NCI-H1417 treated with DMSO at 0.1 percent for 48 hours (cell line): ENCODE results near the gene RFWD3.

Source experiments
- DNase-seq: peaks from one replicate; lab custom pipeline; 2025; lab: John Stamatoyannopoulos, UW

The RFWD3 gene

DNA sequence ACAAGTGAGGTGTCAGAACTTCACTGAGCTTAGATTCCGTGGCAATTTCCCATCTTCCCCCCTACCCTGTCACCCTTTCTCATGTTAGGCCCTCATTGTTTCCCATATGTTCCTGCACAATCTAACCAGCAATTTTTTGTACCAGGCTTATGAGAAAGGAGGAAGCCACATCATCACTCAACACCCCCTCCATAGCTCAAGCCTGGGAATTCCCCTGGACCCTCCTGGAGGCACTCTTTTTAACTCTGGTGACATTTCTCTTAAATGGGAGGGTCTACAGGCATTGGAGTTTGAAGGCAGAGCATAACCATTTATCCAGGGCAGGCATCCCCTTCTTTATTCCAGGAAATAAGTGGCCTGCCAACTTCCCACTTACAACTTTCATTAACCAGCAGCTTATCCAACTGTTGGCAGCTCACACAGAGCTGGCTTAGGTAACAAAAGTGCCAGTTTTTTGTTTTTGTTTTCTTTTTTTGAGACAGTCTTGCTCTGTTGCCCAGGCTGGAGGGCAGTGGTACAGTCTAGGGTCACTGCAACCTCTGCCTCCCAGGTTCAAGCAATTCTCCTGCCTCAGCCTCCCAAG, 49.4 kb downstream of the RFWD3 start:
- no peak for DNase-seq

DNA sequence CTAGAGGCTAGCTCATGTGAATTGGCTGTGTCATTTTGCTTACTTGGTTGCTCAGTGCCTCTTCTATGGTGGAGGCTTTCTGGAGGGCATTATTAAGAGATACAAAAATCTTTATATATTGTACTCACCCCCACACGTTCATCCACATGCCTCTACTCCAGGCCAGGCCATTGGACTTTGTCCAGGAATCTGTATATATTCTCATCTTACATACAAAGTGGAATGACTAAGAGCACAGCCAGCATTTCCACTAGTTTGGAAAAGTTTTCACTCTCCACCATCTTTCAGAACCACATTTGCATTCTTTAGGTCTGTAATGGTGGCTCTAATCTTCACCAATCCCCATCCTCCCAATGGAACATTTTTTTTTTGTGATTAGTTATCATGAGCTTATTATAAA, 55.0 kb downstream of the RFWD3 start:
- DNase-seq, result no peak

DNA sequence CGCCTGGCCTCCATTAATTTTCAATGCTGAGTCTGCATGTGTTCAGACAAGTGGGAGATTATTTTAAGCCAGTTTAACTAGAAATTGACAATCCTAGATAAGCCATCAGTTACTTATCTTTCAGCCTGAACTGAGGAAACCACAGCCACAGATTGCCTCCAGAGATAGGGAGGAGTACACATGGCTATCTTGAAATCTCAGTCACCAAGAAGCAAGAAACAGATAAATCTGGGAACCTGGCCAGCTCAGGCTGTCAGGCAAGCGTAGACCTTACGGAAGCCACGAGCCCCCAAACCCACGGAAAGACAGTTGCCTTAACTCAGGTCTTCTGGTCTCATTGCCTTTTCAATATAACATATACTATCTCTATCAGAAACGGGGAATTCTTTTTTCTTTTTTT, 57.7 kb downstream of the RFWD3 start:
- DNase-seq, result no peak

DNA sequence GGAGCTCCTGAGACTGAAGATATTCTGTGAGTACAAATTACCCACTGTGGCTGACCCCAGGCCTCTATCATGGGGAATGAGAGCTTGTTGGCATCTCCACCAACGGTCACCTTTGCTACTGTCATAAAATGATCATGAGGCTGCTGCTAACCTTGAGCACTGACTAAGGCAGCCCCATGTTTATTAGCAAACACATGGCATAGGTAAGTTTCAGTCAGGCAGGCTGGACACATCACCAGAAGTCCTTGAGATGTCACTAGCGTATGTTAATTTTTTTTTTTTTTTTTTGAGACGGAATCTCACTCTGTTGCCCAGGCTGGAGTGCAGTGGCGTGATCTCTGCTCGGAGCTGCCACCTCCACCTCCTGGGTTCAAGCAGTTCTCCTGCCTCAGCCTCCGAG, 58.3 kb downstream of the RFWD3 start:
- DNase-seq, result no peak

DNA sequence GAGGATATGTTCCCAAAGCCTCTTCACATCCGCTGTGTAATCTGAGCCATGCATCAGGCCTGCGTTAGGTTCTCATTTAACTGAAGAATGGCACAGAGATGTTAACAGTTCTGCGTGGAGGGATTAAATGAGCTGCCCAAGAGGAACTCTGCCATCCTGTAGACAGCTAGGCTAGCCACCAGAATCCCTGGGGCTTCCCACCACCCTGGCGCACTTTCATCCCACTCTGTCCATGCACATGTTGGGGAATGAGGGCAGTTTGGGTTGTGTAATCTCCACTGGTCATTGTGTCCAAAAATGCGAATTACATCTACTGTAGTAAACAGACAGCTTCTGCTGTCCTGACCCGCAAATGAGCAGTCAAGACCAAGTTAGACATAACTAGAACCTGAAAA, 58.7 kb downstream of the RFWD3 start:
- DNase-seq, result no peak

DNA sequence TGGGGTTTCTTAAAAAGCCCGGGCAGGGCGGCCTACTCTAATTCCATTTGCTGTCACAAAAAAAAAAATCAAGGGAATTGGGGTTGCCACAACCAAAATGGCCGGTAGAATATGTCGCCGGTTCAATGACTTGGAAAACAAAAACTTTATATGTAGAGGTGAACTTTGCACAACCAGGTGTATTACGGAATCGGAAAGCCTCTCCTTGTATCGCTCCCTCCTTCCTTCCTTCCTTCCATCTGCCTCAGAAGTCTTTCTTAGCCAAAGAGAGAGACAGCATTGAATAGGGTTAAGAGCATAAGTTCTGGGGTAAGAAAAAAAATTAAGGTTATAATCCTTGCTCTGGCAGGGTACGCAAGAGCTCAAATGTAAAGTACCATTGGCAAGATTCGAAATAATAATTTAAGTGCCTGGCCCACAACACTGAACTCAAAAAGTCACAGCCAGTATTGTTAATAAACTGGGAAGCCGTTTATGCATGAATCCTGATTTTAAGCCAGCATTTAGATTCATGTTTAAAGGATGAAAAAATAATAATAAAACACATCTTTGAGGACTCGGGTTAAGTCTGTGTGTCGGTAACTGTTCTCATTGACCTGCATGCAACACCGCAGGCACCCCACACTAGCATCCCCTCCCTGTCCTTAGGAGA, 59.2 kb downstream of the RFWD3 start:
- no peak for DNase-seq

DNA sequence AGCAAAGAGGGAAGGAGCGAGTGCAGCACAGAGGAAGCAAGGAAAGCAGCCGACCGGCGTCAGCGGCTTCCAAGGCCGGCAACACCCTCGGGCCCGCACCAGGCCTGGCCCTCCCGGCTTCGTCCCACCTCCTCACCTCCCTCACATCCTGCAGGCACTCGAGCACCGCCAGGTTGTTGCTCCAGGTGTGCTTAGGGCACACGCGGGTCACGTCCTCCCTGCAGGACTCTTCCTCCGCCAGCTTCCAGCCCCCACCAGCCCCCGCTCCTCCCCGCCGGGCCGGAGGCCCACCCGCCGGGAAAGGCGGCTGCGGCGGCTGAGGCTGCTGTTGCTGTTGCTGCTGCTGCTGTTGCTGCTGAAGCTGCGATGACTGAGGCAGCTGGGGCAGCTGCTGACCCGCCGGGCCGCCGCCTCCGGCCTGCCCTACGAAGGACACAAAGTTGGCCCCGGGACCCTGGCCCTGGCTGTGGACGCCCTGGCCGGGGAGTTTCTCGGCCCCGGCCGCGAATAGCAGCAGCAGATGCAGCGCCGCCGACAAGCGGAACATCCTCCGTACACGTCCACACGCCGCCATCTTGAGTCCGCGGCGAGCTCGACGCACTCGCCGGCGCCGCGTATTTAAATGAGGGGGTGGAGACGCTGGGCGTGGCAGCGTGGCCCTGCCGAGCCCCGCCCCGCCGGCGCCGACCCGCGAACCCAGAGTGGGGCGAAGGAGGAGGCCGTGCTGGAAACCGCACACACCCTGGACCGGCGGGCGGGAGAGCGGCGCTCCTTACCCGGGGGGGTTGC, 60.0 kb downstream of the RFWD3 start, which contains the start of gene GLG1:
Gene GLG1, minus strand, starts transcription at position 594 of the 789 bp plus-strand sequence. Its CDS starts 20 bp downstream, at position 574.
- DNase-seq, result peak; percentile 45

DNA sequence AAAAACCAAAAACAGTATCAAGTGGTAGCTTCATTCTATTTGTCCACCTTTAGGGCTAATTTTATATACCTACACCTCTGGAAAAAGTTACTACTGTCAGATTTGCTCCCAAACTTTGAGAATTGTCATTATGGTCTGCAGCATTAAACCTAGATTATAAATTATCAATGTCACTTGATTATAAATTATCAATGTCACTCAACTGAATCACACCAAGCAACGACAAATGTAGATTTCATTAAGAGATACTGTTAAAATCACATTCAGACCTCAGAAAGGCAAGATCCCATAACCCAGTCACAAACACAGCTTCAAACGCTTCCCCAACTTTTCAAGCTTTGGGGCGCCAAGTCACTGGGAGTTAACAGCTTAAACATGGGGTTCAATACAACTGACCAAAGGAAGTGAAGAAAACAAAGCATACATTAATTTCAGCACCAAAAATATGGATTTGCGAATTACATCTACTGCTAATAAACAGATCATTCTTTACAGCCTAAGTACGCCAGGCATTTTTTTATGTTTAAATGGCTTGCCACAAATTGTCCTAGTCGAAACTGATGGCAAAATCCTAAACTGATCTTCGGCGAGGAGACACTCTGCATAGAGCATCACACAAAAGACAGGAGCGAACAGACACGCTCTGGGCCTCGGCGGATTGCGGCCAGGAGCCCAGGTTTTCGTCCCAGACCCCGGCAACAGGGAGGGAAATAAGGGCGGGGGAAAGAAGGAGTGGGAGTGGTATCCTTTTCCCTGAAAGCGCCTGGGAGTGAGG, 60.7 kb downstream of the RFWD3 start:
- no peak for DNase-seq

DNA sequence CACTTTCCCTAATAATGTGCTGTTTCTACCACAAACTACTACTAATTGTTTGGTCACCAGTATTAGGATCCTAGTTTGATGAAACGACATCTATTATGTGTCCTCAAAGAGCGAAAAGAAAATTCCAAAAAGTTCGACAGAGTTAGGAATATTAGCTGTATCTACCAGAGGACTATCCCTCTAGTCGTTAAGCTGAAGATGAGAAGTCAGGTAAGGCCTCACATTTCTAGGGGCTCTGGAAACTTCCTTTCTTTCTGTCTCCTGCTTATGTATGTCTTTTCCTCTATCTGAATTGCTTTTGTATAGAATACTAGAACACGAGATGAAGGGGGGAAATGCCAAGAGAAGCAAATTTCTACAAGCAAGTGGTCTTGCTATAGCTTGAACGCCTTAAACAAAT, 61.3 kb downstream of the RFWD3 start:
- DNase-seq, result no peak

DNA sequence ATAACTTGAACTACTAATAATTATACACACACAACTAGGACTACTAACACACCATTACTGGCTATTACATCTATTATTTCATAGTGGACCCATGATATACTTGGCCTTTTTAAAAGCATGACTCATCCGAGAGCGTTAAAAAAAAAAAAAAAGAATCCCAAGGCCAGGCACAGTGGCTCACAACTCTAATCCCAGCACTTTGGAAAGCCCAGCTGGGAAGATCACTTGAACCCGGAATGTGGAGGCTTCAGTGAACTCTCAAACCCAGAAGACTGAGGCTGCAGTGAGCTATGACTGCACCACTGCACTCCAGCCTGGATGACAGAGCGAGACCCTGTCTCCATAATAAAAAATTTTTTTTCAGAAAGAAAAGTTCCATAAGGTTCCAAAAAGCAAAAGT, 62.8 kb downstream of the RFWD3 start:
- DNase-seq, result no peak

DNA sequence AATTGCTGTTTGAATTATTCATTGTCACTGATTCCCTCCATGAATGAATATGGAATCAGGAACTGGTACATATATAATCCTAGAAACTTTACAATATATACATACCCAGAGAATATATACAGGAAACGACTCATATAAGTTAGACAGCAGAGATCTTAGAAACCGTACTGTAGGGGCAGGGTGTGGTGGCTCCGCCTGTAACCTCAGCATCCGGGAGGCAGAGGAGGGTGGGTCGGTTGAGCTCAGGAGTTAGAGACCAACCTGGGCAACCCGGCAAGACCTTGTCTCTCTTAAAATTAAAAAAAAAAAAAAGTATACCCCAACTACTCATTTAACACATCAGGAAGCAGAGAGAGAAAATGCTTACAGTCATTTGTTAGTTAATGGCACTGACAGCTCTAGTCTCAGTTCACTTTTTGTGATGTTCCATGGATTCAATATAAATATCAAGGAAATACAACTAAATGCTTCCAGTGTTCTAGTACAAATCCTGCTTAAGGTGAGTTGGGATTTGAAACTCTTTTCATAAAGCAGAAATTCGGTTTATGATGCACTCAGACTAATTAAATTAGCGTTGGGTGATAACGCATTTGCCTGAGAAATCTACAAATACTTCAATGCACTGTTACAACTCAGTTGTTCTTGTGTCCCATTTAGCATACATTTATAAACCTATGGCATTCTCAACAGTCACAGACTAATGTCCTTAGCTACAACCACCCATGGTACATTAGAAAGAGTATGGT, 65.4 kb downstream of the RFWD3 start:
- no peak for DNase-seq

DNA sequence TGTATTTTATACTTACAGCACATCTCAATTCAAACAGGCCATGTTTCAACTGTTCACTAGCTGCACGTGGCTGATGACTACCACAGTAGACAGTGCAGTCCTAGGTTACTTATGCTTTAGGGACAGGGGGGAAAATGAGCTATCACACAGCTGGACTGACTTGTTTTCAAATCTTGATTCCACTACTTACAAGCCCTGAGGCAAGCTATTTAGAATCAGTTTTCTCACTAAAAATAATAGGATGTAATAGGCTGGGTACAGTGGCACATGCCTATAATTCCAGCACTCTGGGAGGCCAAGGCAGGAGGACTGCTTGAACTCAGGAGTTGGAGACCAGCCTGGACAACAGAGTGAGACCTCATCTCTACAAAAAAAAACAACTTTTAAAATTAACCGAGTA, 70.1 kb downstream of the RFWD3 start:
- no peak for DNase-seq

DNA sequence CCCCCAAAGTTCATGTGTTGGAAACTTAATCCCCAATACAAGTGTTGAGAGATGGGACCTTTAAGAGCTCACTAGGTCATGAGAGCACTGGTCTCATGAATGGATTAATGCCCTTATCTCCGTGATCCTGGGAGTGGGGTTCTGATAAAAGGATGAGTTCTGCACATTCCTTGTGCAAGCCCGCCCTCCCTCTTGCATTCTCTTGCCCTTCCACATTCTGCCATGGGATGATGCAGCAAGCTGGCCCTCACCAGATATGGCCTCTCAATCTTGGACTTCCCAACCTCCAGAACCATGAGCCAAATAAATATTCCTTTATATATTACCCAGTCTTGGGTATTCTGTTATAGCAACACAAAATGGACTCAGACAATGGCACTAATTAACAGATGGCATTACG, 73.8 kb downstream of the RFWD3 start:
- no peak for DNase-seq

DNA sequence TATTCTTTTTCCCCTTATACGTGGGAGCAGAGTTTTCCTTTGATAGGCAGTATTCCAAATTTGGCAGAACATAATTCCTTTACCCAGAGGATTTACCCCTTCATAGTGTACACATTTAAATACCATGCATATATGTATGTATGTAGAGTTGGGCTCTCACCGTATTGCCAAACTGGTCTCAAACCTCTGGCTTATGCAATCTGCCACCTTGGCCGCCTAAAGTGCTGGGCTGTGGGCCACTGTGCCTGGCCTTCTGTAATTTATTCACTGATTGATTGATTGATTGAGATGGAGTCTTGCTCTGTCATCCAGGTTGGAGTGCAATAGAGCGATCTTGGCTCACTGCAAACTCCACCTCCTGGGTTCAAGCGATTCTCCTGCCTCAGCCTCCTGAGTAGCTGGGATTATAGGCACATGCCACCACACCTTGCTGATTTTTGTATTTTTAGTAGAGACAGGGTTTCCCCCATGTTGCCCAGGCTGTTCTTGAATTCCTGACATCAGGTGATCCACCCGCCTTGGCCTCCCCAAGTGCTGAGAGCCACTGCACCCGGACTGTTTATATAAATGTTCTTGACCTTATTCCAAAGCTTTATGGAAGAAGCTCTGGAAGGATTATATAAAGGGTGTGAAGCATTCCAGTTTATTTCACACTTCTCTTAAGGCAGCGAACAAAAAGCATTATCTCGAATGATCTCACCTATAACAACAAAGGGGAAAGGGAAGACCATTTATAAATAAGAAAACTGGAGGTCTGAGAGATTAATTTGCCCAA, 74.6 kb downstream of the RFWD3 start:
- no peak for DNase-seq

DNA sequence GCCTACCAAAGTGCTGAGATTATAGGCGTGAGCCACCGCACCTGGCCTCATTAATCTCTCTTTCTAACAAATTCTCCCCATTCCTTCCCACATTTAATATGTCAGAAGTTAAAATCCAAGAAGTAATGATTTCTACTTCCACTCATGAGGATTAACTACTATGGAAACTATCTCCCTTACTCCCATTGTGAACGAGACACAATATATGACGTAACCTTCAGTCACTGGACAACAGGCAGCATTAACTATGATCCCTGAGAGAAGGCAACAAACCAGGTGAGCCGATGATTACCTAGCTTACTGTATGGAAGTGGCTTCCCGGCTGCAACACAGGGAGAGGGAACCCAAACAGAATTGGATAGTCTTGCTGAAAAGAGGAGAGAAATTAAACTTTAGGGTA, 79.7 kb downstream of the RFWD3 start:
- DNase-seq, result no peak

DNA sequence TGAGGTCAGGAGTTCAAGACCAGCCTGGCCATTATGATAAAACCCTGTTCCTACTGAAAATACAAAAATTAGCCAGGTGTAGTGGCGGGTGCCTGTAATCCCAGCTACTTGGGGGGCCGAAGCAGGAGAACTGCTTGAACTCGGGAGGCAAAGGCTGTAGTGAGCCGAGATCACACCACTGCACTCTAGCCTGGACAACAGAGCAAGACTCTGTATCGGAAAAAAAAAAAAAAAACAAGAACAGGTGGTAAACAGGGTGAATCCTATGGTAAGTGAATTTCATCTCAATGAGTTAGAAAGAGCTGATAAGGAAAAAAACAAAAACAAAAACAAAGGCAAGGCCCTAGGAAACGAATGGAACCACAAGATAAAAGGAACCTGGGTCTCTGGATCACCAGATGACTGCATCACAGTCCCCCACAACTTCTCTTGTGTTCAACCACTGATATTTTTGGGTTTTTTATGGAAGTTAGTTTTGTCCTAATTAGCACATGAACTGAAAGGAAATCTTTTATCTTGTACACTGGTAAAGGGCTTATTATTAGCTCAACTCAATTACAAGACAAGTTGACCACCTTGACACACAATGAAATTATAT, 80.7 kb downstream of the RFWD3 start:
- DNase-seq, result no peak

DNA sequence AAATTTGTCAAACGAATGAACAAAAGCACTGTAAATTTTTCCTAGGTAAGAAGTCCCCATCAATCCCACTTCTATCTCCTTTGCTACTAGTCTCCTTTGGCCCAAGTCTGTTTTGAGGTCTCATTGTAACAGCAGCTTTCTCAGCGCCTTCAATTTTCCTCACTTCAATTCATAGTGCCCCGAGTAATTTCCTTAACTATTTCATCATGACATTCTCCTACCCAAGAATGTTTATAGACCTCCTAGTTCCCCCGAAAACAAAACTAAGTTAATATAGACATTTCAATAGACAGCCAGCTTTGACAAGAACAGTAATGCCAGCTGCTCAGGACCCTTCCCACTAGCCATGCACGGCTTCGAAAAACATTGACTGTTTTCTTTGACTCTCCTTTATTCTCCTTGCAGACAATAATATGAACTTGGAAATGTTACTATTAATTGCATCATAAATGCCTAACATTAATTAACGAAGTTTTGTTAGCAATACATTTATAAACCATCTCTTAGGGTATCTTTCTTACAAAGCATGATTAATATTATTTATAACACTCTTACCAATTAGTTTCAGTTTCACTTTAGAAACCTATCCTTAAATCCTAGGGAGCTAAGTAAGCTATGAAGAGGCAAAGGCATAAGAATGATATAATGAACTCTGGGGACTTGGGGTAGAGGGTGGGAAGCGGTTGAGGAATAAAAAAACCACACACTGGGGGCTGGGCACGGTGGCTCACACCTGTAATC, 82.6 kb downstream of the RFWD3 start:
- DNase-seq, result no peak

DNA sequence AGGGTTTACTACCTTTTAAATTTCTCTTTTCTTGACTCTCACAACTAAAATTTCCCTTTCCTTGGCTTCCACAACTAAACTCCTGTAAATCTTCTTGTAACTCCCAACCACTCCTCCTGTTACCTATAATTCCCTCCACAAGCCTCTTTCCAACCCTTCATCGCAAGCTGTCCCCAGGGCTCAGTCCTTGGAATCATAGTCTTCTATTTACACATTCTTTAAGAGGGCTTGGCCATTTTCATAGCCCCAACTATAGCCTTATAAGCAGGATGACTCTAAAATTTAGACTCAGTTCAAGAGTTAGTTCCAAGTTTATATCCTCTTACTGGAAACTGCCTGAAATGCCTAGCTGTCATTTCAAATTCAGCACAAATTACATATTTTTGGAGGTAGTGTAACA, 83.7 kb downstream of the RFWD3 start:
- no peak for DNase-seq

DNA sequence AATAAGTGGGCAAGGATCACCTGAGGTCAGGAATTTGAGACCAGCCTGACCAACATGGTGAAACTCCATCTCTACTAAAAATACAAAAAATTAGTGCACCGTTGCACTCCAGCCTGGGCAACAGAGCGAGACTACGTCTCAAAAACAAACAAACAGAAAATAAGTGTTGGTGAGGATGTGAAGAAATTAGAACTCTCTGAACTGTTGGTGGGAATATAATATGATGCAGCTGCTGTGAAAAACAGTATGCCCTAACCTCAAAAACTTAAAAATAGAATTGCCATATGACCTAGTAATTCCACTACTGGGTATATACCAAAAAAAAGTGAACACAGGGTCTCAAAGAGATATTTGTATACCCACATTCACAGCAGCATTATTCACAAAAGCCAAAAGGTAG, 85.8 kb downstream of the RFWD3 start:
- no peak for DNase-seq

DNA sequence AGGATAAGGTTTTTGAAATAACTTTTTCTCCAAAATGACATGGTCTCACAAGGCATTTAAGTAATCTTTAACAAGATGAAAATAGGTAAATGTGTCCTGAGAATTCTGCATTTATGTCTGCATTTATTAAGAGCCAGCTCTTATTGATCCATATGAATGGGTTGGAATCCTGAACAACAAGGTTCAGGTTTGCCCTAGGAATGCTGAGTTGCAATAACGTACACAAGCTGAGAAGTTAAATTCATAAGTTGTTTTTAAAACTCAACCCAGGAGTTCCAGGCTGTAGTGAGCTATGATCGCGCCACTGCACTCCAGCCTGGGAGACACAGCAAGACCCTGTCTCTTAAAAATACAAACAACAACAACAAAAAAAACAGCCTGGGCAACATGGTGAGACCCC, 87.8 kb downstream of the RFWD3 start:
- no peak for DNase-seq
